Epithelial cell of proximal tubule (primary cell): ENCODE results near the gene NUMB. TPM values are rescaled to one million over a fixed set of nuclear protein-coding genes. Genes with fewer than 3 reads are reported as not detected.

Source experiments
- DNase-seq: peaks from one replicate; pipeline ENCODE4 v3.0.0-alpha.2; 2011; ENCODE audit warnings: low read depth
- H3K4me3 ChIP-seq: 2 replicates; pipeline ENCODE4 v1.5.1; 2011; ENCODE audit warnings: low read depth, mild to moderate bottlenecking, low read length
- CTCF ChIP-seq: conservative IDR thresholded peaks from 2 replicates; pipeline ENCODE4 v1.5.1; 2012; ENCODE audit warnings: low read depth, mild to moderate bottlenecking, low read length
- total RNA-seq: library from RNA; depleted of rRNA; stranded (reverse); fragments of >200 nt; gene quantifications from 2 replicates; pipeline ENCODE4 v1.2.3, GENCODE V29; 2015

The NUMB gene
- 22.2 and 23.1 TPM in 2 replicates for total RNA-seq

GRCh38 chr14:73458183-73458976, at the start of gene NUMB:
Gene NUMB (minus strand): TSS chr14:73458546. CDS start chr14:73355751, 102,795 bp downstream.
- H3K4me3 ChIP-seq: peak within 1 kb of the TSS; percentile 90
- peak; percentile 100 for DNase-seq
- no peak for TF ChIP-seq CTCF

GRCh38 chr14:73503648-73504047, 45.3 kb upstream of the NUMB start:
- no peak overlapping the region for H3K4me3 ChIP-seq
- DNase-seq: no peak
- TF ChIP-seq CTCF: no peak

GRCh38 chr14:73502017-73502619, 43.8 kb upstream of the NUMB start:
- peak; percentile 52 for DNase-seq
- H3K4me3 ChIP-seq: no peak overlapping the region
- TF ChIP-seq CTCF: no peak

GRCh38 chr14:73500360-73500759, 42.0 kb upstream of the NUMB start:
- H3K4me3 ChIP-seq: no peak overlapping the region
- no peak for TF ChIP-seq CTCF
- no peak for DNase-seq

- no peak for DNase-seq
- TF ChIP-seq CTCF: no peak
These were observed 36.2 kb upstream of the NUMB start for GRCh38 chr14:73494593-73494992.

GRCh38 chr14:73492670-73493069, 34.3 kb upstream of the NUMB start:
- H3K4me3 ChIP-seq: peak overlapping the region; percentile 75
- no peak for TF ChIP-seq CTCF
- DNase-seq: no peak

More at GRCh38 chr14:73494593-73494992, 36.2 kb upstream of the NUMB start:
- no peak overlapping the region for H3K4me3 ChIP-seq
